ENCODE results near the gene CLIP1.

GRCh38 chr12:122232691-122233090 lies 189.8 kb downstream of the CLIP1 start:
- TF ChIP-seq CTCF (IDR thresholded peaks at IDR 0.05) = no peak
- no peak for TF ChIP-seq POLR2AphosphoS5 (IDR thresholded peaks at IDR 0.05)

All from sigmoid colon (tissue), 4 donors.